Smooth muscle cell of the umbilical artery (primary cell): ENCODE data around the gene ITIH5. TPM values are rescaled to one million over a fixed set of nuclear protein-coding genes. Genes with fewer than 3 reads are reported as not detected.

Source experiments
- total RNA-seq: library from RNA; depleted of rRNA; stranded (reverse); fragments of >200 nt; gene quantifications from 2 replicates; pipeline ENCODE4 v1.2.3, GENCODE V29; 2014

ITIH5 gene
- 0.05 and 0.30 TPM in 2 replicates for total RNA-seq

GRCh38 chr10:7666253-7667023, at the start of gene ITIH5:
TSS of gene ITIH5 (minus strand) at chr10:7666966. CDS start at chr10:7666892, 74 bp downstream.

GRCh38 chr10:7703140-7703539, 36.4 kb upstream of the ITIH5 start, which contains the start of gene ITIH2:
TSS of gene ITIH2 (plus strand) at chr10:7703316. CDS start at chr10:7703435, 119 bp downstream.

Other genes starting within 250 kb of the ITIH5 start
- under 0.01 TPM in 1 of 2 replicates, not detected in the other for gene ITIH2, start 36.4 kb upstream of the ITIH5 start, total RNA-seq
- 7.7 and 8.4 TPM in 2 replicates for gene KIN, start 121.0 kb upstream of the ITIH5 start, total RNA-seq
- gene ATP5F1C, start 121.2 kb upstream of the ITIH5 start, total RNA-seq, result 187 and 197 TPM in 2 replicates
- 1.8 and 2.8 TPM in 2 replicates for gene TAF3, start 151.5 kb upstream of the ITIH5 start, total RNA-seq